AG08395 (cell line): ENCODE measurements around the gene AKAP10.
"Not testable (repeated sequence)": the region's sequence is repeated elsewhere in the genome, so short reads cannot be mapped to it uniquely, and the experiment has no call there.

Experiments used
- DNase-seq: peaks from one replicate; pipeline ENCODE4 v3.0.0; 2012; ENCODE audit warnings: mixed read lengths, low spot score

Gene AKAP10

DNA sequence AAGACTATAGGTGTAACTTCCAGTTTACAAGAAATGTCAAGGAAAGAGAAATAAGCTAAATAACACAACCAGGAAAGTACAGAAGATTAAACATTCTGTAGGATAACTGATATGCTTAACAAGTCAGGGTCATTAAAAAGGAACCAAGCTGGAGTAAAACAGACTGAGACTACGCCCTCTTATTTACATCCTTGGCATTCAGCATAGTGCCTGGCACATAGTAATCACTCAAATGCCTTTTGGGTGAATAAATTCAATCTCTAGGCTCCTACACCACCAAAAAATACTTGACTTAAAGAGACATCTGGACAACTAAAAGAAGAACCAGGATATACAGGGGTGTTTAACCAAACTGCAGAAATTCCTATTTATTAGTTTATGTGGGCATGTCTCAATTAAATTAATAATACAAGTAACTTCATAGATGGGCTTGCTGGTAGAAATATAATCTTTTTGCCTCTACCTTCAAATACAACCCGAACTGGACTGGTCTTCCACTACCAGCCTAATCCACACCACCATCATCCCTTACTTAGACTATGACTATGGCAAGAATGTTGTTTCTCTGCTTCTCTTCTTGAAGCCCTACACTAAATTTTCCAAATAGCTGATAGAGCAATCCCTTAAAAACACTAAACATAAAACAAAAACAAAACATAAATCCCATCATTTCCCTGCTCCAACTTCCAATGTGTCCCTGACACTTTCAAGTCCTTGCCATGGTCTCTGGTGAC is 62.2 kb downstream of the AKAP10 start:
- no peak for DNase-seq

DNA sequence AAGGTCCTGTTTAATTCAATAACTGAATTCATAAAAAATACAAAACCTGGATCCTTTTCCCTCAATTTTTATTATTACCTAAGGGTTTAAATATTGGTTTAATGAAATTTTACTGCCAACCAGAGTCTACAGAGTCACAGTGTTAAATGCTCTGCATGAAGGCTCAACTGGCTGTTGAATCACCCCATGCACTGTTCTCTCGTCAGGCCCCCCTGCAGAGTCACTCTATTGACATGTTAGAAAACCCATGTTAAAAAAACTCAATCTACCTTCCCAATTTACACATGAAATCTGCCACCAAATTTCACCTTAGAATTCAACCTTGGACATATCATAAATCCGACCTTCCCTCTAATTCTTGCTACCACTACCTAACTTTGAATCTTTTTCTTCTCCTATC is 66.6 kb downstream of the AKAP10 start:
- no peak for DNase-seq

DNA sequence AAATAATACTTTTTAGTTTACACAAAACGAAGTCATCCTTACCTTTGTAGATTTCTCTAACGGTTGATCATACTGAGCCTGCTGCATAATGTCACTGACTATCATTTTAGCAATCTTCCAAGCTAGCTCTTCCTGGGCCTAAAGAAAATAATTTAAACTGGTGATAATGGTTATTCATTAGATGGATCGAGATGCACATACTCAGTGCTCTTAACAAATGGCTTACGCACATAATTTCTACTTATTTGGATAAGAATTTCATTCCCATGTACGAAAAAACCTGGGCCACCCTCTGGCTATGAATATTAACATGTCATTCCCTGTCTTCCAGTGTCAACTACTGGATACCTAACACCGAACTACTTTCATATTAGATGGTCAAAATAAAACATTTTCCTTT is 68.5 kb downstream of the AKAP10 start:
- DNase-seq: no peak

DNA sequence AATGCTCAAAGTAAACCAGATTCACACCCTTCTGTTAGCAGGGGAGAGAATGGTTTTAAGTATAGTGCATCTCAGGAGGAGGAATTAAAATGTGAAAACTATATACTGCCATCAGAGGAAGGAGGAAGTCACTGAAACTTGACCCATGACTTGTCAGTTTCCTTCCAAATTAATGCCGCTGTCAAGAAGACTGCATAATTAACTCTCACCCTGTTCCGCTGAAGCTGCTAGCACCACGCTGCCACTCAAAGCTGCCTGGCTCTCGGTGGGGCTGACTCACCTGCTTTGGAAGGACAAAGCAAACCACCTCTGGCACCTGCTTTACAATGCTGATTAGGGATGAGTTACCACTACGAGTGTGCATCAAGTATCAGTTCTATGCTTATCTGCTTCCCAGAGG is 72.1 kb downstream of the AKAP10 start:
- DNase-seq: no peak

DNA sequence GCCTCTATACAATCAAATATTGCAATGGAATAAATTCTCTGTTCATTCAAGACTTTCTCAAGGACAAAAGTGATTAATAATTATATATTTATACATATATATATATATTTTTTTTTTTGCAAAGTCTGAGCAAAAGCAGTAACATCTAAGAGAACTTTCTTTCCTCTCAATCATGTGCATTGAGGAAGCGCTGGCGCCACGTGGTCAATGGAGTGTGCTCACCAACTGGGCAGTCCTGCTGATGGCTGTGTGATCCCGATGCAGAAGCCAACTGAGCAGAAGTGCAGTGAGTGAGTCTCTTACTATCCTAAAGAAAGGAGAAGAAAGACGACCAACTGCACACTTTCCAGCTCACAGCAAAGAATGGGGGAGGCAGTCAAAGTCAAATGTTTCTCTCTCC is 72.7 kb downstream of the AKAP10 start:
- DNase-seq: no peak

DNA sequence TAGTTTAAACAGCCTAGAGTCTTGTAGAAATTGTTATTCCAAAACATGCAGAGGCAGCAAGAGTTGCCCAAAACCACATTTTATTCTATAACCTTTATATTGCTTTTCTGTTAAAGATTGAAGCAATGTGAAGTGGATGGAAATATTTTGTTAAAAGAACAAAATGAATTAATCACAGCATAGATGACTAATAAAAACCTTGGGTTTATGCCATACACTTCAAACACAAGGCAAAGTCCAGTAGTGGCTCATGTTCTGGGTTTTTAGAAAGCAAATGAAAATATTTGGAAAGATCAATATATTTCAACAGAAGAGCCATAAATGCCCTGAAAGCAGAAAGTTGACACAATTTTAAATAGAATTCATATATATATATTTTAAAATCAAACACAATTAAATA is 73.2 kb downstream of the AKAP10 start:
- peak; percentile 55 for DNase-seq

DNA sequence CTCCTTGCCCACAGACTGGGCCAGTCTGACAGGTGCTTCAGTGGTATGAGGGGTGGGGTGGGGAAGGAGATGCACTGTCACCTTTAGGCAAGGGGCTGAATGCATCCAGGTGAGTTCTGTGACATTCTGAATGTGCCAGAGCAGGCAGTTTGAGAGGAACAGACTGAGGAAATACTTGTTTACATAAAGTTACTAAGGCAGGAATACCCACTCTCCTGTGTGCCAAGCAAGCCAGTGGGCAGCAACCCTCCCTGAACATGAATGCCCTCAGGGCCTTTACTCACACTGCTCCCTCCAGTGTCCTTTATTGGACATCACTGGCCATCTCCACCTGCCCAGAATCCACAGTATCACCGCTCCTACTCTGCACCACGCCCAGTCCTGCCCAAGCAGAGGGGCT is 76.8 kb downstream of the AKAP10 start:
- no peak for DNase-seq

DNA sequence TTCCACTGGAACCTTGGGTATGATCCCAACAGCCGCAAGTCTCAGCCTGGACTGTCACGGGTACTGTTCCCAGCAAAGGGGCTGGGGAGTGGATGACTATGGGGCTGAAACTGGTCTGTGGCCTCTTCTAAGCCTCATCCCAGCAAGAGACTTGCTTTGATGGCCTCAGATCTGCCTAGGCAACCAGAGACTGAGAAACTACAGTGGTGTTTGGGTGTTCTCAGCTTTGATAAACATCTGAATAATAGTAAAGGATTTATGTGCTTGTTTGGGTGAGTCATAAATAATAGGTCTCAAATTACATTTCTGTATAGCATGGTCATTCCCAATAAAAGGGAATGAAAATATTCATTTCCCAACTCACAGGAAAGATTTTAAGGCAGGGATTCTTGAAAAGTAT is 79.7 kb downstream of the AKAP10 start:
- DNase-seq: peak; percentile 75

DNA sequence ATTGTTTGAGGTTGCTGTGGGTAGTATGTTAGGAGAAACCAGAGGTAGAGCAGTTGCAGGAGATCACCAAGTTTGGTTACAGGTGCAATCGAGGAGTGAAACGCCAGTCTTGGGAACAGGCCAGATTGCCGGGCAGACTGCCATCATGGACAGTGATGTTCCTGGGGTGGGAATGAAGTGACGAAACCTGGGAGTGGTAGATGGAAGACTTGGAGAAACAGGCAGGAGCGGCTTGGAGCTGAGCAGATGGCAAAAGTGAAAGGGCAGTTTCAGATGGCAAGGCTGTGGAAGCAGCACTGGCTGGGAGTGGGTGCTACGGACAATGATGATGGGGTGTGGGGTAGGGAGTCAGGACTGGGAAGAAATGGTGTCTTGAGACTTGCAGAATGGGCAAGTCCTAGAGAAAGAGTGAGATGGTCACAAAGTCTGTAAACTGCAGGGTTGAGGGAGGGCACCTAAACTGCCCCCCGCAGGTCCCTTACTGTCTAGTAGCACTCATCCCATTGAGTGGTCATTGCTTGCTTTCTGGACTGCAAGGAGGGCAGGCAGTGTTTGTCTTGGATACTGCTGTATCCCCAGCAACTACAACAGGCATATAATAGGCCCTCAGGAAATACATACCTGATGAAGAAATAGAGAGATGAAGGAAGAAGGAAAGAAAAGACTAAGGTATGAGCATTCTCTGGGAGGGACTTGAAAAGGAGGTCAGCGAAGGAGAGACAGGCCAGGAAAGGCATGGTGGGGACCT is 80.4 kb downstream of the AKAP10 start:
- DNase-seq: no peak

DNA sequence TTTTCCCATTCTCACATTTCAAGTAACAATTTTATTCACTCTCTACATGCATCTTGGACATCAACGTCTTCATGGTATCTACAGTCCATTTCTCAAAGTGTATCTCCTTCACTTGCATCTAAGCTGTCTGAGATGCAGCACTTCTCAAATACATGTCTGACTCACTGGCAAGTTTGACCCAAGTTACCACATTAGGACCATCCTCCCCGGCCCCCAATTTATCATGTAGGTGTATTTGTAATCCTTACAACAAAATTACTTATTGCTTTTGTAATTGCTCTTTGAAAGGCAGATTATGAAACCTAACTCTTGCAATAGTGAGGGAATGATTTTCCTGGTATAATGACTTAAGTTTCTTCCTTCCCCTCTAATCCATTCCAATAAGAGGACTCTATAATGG is 80.9 kb downstream of the AKAP10 start:
- no peak for DNase-seq

DNA sequence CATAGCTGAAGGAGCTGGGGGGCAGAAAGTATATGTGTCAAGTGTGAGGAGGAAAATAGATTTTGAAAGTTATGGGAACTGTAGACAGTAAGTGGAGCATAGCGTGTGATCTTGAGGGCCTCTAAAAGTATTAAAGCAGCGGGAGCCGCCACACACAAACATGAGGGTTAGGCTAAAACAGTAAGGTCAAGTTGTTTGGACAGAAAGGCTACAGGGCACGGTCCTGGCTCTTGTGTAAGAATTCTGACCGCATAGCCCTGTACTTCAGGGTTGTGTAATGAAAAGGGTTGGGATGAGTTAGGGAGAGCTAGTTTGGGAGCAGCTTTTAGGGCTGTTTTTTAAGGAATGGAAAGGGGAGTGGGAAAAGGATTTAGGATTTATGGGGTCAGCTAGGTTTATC is 87.1 kb downstream of the AKAP10 start:
- not testable (repeated sequence) for DNase-seq

DNA sequence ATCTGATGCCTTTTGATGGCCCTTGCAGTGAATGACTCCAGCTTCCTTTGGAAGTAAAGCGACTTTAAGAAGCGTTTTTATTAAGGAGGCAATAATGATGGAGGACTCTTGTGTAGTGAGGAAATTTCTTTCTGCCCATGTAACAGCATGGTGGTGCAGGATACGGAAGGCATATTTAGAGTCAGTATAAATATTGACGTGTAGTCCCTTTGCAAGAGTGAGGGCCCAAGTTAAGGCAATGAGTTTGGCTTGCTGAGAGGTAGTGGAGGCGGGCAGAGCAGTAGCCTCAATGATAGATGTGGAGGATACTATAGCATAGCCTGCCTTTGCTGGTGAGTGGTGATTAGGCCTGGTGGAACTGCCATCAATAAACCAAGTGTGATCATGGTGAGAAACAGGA is 87.6 kb downstream of the AKAP10 start:
- DNase-seq: not testable (repeated sequence)

DNA sequence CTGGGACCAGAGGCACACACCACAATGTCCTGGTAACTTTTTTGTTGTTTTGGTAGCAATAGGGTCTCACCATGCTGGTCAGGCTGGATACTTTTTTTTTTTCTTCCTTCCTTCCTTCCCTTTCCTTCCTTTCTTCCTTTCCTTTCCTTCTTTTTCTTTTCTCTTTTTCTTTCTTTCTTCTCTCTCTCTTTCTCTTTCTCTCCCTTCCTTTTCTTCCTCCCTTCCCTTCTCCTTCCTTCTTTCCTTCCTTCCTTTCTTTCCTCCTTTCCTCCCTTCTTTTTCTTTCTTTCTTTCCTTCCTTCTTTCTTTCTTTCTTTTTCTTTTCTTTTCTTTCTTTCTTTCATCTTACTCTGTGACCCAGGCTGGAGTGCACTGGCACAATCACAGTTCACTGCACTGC is 91.5 kb downstream of the AKAP10 start:
- no peak for DNase-seq

DNA sequence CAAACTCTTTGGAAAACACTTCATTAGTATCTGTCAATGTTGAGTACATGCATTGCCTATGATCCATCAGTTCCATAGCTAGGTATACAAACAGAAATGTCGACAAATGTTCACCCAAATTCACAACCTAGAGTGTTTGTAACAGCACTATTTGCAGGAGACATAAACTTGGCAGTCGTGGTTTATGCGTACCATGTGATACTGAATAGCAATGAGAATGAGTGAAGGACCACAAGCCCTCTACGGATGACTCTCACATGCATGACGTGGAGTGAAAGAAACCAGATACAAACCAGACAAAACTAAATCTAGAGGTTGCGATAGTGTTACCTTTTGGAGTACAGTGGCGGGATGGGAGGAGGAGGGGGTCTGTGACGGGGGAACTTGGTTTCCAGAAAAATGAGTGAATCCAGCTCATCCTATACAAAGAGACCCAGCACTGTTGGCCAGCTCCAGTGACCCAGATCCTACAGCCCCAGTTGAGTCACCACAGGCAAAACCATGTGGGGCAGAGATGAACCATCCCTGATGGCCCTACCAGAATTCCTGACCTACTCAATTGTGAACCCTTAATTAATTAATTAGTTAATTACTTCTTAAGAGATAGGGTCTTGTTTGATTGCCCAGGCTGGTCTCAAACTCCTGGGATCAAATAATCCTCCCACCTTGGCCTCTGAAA is 94.0 kb downstream of the AKAP10 start:
- DNase-seq: no peak

DNA sequence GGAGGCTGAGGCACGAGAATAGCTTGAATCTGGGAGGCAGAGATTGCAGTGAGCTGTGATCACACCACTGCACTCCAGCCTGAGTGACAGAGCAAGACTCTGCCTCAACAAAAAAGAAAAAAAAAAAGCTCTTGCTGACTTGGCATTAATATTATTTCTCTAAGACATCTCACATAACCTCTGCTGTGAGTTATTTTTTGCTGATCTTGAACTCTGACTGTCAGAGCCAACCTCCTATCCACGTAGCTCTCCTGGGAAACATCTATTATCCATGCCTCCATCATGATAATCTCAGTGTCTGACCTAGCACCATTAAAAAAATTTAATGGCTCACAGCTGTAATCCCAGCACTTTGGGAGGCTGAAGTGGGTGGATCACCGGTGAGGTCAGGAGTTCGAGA is 97.2 kb downstream of the AKAP10 start:
- no peak for DNase-seq

DNA sequence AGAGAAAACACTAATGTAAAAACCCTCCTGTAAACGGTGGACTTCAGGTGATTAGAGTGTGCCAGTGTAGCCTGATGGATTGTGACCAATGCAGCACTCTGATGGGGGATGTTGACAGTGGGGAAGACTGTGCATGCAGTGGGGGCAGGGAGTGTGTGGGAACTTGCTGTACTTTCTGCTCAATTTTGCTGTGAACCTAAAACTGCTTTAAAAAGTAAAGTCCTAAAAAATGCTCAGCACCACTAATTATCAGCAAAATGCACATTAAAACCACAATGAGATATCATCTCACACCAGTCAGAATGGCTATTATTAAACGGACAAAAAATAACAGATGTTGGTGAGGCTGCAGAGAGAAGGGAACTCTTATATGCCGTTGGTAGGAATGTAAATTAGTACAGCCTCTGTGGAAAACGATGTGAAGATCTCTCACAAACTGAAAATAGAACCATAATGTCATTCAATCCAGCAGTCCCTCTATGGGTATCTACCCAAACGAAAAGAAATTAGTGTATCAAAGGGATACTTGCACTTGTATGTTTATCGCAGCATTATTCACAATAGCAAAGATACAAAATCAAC is 100.2 kb downstream of the AKAP10 start:
- DNase-seq: no peak

DNA sequence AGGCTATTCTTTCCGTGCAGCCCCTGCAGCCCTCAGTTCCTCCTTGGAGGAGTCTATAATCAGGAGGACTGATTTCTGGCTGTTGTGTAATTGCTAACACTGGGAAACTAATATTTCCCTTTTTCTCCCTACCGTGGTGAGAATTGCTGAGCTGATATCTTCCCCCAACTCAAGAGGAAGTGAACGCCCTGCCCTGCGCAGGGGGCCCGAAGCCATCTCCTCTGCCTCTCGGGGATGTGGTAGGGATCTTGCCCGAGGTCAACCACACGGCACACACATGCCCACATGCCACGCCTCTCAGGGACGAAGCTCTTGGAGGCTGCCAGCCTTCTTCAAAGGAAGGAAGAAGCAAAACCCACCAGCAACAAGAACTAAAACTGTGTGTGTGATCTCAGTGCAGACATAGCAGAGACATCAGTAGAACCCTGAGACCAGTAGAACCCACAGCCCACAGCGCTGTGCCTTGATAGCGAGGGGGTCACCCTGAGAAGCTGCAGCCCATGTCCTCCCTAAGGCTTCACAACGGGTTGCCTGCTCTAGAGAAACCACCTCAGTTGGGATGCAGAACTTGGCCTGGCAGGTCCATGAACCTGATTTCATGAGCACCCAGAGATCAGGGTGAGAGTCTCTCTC is 101.0 kb downstream of the AKAP10 start:
- no peak for DNase-seq

DNA sequence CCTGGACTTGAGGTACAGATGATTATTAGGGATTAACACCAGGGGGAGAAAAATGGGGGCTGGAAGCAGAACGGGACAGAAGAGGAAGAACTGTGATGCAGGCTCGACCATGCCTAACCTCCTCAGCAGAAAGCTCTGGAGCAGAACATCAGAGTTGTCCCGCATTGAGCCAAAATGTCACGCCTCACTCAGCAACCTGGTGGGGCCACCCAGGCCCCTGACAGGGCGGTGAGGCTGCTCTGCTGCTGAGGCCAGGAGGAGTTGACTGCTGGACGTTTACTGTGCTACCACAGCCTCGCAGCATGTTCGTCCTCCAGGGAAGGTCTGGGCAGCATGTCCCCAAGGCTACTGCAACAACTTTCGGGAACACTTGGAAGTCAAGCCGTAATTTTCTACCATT is 103.4 kb downstream of the AKAP10 start:
- DNase-seq: no peak

DNA sequence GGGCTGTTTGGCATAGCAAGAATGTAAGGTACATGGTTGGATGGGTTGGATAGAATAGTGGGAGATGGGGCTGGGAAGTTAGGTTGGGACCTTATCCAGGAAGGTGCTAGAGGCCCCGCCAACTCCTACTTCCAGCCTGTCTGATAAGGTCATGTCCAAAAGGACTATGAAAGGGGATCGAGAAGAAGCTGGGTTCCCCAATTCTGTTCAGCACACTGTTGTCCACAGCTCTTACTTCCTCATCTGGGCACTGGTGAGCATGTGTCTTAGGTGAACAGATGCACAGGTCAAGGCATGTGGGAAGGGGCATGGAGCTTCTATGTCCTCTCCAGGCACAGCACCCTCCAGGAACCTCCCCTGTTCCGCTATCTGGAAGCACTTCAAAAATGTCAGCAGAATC is 104.3 kb downstream of the AKAP10 start:
- DNase-seq: no peak

DNA sequence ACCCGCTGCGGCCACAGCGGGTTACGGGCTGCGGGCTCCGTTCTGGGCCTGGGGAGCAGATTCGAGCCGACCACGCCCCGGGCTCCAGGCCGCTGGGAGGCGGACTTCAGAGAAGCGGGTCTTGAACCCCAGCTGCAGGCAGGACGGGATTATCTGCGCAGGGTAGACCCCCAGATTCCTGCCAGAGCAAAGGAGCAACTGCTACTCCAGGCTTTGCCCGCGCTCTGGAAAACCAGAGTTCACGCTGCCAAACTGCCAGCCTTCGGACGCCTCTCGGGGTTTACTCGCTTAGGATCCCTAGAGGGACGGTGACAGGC is 109.6 kb downstream of the AKAP10 start:
- DNase-seq: no peak

DNA sequence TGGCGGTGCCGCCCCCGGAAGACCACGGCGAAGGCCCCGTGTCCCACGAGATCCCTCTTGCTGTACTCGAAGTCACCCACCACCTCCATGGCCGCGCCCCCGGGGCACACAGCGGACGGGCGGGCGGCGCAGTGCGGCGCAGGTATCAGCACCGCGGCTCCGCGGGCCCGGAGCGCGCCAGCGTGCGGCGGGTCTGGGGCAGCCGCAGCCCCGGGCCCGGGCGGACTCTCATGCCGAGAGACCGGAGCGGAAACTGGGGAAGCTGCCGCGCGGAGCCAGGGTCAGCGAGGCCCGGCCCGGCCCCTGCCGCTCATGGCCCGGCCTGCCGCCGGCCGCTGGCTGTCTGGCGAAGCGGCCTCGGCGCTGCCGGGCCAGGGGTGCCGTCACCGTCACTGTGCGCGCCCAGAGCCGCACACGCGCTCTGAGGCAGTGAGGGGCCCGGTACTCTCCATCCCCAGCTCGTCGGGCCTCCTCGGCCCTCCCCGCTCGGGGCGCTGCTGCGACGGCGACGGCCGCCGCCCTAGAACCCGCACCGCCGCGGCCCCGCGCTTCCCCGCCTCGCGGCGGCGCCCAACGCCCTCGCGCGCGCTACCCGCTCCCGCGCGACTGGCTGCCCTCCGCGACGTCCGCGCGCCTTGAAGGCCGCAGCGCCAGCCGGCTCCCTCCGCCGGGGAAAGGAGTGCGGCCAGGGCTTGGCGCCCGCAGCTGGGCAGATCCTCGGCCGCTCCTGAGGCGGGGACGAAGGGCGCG is 110.1 kb downstream of the AKAP10 start, which contains the start of gene ULK2:
ULK2 (minus strand) TSS at position 608 of the 750 bp plus-strand sequence; CDS start at position 89, 519 bp downstream.
- DNase-seq: peak; percentile 72

DNA sequence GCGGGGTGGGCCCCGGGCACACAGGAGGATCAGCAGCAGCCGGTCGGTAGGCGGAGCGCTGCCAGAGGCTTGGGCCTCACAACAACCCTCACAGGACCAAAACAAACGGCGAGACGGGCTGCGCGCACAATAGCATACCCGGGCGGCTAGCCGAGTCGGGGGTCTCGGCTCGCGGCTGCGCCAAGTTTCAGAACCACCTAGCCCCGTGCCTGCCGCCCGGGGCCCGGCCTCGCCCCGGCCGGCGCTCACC is 110.6 kb downstream of the AKAP10 start:
- DNase-seq: peak; percentile 77
